Activated T-cell treated with anti-CD3 and anti-CD28 coated beads, Interleukin-2, amount 50 U/mL, for 1 hour (primary cell): Measurements from ENCODE around the gene RPUSD1.
A peak's percentile ranks its signal among the peaks of the same experiment; 100 is the strongest.

Source experiments
- DNase-seq: peaks from one replicate; pipeline ENCODE4 v3.0.0-alpha.2; 2020

The RPUSD1 gene

DNA sequence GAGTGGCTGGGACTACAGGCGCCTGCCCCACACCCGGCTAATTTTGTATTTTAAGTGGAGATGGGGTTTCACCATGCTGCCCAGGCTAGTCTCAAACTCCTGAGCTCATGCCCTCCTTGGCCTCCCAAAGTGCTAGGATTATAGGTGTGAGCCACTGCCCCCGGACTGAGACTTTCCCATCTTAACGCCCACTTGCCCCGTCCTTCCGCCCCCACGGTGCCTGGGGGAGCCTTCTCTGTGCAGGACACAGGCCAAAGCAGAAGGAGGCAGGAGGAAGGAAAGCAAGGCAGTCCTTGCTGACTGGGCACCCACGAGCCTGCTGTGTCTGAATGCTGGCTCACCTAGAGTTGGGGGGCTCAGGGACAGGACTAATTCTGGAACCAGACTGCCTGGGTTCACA is 30.0 kb upstream of the RPUSD1 start:
- no peak for DNase-seq

DNA sequence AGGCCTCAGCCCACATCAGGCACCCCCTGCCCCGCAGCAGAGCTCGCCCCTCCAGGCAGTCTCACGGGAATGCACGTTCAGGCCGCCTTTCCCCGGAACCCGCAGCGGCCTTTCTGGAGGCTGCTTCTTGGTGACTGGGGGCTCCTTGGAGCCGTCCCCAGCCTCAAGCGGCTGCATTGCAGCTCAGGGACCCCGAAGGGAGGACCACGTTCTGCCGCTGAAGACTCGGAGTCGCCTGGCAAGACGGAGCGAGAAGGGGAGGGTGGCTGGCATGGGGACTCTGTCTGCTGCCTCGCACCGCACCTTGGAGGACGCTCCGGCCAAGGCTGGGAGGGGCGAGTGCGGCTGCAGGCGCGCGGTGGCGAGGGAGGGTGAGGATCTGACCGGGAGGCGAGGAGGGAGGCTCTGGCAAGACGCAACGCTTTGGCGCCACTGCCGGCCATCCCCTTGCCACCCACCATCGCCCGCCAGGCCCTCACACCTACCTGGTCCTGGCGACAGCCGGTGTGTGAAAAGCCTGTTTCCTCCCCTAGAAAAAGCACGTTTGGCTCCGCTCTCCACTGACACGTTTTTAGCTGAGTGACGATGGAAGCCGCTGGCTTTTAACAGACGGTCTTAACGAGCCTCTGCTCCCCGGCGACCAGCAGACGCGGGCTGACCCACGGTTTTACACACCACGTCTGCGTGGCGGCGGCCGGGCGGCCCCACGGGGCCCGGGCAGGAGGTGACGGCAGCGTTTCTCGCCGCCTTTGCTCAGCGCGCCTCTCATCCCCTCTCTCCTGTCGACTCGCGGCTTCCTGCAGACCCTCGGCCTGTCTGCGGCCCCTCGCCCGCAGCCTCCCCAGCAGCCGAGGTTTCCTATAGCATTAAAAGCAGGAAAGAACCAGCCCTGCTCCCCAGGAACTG is 29.1 kb upstream of the RPUSD1 start:
- no peak for DNase-seq

DNA sequence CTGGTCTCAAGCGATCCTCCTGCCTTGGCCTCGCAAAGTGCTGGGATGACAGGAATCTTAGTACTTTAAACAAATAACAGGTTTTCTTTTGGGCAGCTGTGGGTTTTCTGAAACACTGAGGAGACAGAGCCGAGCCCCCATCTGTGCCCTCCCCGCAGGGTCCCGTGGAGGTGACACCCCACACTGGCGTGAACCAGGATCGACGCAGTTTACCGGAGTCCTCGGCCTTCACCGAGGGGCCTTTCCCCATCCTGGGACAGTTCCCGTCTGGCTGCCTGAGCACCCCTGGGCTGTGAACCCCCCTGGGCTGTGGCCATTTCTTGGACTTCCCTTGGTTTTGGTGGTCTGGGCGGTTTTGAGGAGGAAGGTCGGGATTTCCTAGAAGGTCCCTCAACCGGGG is 27.7 kb upstream of the RPUSD1 start:
- DNase-seq: no peak

DNA sequence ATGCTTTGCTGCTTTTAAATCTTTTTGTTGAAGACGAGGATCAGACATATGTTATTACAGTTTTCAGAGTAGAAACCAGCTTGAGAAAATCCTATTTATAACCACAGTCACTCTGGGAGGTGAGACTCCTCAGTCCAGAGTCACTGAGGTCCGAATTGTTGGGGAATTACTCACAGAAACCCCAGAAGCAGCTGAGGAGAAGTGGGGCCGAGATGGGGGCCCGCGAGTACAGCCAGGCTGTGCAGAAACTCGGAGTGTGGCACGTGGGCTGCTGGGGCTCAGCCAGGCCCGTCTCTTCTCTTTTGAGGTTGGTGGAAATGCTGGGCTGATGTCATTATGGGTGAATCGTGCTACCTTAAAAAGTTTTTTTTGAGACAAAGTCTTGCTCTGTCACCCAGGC is 26.8 kb upstream of the RPUSD1 start:
- no peak for DNase-seq

DNA sequence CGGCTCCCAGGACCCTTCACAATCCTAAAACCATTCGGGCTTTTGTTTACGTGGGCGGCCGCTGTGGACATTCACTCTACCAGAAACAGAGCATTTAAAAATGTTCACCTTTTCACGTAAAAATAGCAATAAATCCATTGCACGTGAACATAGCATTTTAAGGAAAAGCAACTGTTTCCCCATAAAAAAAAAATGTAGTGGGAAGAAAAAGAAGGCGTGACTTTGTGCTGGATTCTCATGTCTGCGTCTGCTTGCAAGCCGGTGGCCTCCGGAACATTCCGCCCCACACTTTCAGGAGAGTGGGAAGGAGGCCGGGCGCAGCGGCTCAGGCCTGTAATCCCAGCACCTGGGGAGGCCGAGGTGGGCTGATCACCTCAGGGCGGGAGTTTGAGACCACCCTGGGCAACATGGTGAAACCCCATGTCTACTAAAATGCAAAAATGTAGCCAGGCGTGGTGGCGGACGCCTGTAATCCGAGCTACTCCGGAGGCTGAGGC is 25.8 kb upstream of the RPUSD1 start:
- DNase-seq: no peak

DNA sequence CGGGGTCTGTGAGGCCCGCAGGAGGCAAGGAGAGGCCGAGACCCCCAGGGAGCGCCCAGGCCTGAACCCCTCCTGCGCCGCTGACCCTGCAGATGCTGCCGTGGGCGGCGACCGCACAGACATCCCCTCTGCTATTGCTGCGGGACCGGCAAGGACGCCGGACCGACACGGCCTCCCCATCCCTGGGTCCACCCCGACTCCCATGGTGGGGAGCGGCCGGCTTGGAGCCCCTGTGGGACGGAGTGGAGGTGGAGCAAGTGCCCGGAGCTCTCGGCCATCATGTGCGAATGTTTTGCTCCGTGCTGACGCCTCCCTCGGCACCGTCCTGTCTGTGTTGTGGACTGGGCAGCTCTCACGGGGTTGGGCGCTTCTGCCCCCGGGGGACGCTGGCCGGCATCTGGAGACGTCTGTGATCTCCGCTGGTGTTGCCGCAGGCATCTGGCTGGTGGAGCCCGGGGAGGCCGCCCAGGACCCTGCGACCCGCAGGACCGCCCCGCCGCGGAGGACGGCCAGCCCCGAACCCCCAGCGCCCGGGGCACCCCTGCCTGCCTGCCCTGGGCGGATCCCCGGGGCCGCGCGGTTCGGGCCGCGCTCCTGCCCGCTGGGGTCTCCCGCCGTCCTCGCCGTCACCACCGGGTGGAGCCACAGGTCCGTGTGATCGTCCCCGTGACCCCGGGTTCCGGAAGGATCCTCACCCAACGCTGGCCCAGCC is 25.2 kb upstream of the RPUSD1 start:
- DNase-seq: peak; percentile 67

DNA sequence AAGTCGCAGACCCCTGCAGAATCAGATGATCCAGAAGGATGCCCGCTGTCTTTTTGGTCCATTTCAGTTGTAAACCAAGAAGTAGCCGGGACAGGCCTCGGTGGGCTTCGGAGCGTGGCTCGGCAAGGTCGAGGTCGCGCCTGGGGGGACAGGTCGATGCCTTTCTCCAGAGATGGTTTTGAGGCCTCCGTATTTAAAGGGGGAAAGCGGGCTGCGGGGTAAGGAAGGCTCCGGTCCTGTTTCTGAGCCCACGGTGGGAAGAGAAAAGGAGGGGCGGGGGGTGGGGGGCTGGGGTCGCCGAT is 19.9 kb upstream of the RPUSD1 start:
- no peak for DNase-seq

DNA sequence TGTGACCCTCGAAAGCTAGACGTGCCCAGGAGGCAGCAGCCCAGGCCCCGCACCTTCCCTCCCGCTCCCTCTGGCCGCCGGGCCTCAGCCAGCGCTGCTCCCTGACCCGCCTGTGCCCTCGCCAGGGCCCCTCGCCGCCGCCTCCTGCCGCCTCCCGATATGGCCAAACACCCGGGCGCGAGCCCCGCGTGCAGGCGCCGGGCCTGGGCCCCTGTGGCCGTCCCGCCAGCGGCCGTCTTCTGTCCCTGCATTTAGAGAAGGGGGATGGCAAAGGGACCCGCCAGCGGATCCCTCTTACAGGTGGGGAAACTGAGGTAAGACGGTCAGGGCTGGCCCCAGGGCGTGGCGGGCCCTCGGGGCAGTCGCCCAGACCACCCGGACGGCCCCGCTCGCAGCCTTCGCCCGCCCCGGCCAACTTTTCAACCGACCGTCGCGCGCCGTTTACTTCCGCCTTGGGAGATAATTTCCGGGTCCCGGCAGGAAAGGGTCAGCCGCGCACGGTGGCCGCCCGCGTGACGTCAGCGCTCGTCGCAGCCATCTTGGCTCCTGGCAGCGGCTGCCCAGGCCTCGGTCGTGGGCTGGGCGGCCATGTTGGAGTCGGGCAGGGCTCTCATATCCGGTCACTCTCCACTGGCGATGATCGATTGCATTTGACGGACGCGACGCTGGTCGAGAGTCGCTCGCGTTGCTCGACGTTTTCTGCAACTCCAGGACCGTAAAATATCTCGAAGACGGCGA is 19.3 kb upstream of the RPUSD1 start:
- DNase-seq: peak; percentile 82

DNA sequence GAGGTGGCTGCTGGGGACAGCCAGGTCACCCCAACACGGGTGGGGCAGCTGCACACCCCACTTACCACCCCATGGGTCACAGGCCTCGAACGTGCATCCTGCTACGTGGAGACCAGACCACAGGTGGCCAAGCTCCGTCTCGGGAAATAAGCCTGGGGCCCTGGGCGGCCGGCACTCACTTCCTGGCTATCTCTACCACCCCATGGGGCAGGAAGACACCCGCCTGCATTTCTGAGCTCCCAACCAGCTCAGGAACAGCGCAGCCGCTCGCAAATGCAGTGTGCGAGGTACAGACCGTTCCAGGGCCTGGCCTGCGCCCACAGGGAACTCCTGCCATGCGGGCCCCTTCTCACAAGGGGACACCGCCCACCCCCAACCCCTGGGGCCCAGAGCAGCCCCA is 17.3 kb upstream of the RPUSD1 start:
- no peak for DNase-seq

DNA sequence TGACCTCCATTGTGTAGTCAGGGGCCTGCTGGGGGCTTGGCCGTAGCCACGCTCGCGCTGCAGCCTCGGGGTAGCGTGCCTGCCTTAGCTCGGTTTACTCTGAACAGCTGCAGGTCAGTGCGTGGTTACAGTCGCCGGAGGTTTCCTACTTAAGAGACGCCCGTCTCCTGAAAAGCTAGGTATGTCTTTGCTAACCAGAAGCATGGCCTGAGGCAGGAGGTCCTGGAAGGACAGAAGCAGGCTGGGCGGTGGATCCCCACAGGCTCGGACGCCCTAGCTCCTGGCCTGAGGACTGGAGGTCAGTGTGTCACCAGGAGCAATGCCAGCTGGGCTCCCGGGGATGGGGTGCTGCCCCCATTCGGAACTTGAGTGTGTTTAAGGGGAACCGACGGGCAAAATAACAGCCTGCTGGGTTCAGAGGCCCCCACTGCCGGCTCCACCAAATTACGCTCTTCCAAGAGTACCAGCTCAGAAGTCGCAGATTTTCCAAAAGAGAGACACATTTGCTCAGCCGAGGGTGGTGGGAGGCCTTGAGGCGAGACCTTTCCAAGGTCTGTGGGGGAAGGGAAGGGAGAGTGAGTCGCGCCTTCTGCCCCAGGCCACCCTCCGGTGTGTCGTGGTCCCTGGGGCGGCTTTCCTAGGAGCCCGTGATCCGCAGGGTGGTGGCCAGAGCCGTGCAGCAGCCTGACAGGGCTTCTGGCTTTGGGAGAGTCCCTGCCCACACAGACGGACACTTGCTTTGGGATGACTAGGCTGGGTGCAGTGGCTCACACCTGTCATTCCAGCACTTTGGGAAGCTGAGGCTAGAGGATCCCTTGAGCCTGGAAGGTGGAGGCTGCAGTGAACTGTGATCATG is 16.2 kb upstream of the RPUSD1 start:
- DNase-seq: no peak

DNA sequence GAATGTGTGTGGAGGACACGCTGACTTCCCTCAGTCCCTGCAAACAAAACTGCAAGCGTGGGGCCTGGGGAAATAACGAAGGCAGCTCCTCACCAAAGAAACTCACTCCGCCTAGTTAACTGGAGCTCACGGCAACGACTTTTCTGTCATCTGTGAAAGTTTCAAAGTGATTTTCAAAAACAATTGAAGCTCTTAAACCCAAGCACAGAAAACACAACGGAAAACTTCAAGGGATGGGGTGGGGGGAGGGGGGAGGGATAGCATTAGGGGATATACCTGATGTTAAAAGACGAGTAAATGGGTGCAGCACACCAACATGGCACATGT is 15.5 kb upstream of the RPUSD1 start:
- DNase-seq: no peak

DNA sequence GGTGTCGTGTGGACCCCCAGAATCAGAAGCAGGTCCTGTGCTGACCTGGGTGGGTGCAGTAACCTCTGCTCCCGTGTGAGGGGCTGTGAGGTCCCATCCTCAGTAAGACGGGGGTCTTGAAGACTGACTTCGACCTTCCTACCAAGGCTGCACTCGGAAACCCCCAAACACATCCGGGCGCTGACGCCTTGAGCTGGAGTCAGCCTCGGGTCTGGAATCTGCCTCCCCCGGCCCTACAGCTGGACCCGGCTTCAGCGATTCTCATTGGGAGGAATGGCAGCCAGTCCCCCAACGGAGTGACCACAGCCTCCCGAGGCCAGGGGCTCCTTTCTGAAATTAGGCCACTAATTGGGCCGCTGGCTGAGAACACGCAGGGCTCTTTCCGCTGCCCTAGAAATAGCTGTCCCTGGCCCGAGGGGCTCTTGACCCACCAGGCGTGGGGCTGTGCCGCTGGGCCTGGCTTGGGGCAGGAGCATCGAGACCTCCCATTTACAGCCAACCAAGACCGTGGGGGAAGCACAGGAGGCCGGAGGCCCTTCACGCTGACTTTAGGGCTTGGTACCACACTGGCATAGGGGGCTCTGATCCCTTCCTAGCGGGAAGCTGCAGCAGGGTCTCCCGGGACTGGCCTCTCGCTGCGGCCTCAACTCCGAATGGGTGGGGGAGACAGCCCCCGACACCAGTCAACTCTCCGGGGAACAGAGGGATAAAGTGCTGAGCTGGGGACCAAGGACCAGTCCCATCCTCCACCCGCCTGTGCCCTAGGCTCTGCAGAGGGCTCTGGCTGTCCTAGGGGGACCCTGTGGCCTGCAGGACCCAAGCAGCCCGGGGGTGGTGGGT is 15.0 kb upstream of the RPUSD1 start:
- no peak for DNase-seq

DNA sequence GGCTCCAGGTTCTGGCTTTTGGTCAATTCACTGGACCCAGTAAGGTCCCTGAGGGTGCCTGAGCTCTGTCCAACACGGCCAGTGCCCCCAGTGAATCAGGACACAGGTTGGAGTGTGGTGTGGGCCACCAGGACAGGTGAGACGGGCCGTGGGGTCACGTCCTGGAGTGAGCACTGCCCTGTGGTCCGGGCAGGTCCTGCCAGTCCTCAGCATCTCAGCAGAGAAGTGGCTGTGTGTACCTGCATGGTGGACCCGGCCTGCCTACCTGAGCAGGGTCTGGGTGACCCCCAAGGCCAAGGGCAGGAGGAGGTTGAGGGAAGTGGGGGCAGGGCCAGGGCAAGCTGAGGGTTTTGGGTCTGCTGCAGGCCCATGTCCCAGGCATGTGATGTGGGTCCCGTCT is 14.3 kb upstream of the RPUSD1 start:
- DNase-seq: no peak

DNA sequence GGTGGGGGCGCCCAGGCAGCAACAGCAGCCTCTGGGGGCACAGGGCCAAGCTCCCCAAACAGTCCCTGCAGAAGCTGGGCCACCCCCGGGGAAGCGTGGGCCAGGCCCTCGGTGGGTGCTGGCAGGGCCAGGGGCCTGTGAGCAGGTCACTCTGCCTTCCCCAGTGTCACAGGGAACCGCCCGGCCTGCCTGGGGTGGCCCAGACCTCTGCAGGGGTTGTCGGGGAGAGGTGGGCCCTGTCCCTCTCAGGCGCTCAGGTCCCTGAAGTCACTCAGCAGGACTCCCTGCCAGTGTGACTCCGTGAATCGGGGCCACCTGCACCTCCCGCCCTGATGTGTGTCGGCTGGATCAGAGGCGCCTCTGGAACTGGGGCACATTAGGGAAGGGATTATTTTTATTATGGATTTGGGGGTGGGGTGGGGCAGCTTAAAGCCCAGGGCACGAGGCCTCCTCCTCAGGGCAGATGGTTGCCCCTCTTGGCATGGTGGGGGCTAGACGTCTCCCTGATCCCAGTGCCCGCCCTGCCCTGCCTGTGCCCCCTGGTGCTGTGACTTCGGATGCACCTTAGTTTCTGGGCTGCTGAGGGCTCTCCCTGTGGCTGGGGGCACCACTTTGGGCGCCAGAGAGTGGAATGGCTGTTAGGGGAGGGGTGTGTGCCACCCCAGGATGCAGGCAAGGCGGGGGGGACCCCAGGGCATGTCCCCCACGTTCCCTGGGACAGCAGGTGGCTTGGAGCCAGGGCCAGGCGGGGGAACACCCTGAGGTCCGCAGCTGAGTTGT is 13.6 kb upstream of the RPUSD1 start:
- no peak for DNase-seq

DNA sequence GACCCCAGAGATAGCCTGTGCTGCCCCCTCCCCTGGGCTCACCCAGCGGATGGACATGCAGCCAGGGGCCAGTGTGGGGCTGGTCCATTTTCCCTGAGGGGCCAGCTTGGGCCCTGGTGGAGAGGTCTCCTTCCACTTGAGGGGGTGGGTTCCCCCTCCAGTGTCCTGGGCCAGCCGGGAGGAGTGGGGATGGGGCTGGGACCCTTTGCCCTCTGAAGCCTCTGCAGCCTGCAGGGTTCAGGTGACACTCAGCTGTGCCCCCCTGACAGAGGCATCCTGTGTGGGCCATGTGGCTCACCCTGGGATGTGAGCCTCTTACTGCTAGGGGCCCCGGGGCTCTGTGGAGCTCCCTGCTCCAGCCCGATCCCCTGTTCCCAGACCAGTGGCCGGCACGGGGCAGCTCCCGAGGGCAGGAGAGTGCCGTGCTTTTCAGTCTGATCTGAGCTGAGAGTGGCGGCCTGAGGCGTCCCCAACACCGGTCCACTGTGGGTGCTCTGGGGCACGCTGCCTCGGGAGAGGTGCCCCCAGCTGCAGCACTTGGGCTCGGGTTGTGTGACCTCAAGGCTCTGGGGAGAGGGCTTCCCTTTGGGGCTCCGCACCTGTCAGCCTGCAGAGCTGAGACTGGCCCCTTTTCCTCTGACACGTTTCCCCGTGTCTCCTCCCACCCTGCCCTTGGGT is 12.8 kb upstream of the RPUSD1 start:
- DNase-seq: no peak

DNA sequence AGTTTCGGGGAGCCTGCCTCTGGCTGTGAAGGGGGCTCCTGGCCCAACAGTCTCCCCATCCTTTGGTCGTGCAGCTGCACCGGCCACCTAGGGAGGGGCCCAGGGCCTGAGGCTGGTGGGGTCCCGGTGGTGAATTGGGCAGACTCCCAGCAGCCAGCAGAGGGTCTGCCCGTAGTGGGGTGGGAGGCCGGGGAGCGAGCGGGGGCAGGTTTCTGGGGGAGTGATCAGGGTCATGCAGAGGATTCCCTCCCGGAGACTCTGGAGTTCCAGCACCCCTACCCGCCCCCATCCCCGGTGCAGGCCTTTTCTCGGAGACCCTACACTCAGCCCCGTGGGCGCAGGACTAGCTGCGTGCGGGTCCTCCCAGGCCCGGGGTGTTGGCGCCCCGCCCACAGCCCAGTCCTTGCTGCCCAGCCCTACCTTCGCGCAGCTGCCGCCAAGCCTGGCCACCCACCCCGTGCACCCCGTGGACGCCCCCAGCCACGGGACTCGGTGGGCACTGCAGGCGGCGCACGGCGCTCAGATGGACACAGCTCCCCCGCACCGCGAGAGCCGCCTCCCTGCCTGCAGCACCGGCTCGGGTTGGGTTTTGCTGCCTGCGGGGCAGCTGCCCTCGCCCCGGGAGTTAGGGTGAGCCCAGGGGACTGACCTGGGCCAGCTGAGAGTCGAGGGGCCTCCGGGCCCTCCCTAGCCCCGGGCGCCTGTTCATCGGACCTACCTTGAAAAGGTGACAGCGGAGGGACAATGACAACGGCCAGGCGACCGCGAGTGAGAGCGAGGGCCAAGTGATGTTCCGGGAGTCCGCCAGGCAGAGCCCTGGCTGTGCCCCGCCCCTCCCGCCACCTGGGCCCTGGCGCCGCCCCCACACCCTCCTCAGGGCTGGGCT is 12.0 kb upstream of the RPUSD1 start, which contains the start of gene GNG13:
Gene GNG13, minus strand, starts transcription at position 787 of the 886 bp plus-strand sequence. CDS start 1,657 bp downstream, outside the sequence.
- no peak for DNase-seq

DNA sequence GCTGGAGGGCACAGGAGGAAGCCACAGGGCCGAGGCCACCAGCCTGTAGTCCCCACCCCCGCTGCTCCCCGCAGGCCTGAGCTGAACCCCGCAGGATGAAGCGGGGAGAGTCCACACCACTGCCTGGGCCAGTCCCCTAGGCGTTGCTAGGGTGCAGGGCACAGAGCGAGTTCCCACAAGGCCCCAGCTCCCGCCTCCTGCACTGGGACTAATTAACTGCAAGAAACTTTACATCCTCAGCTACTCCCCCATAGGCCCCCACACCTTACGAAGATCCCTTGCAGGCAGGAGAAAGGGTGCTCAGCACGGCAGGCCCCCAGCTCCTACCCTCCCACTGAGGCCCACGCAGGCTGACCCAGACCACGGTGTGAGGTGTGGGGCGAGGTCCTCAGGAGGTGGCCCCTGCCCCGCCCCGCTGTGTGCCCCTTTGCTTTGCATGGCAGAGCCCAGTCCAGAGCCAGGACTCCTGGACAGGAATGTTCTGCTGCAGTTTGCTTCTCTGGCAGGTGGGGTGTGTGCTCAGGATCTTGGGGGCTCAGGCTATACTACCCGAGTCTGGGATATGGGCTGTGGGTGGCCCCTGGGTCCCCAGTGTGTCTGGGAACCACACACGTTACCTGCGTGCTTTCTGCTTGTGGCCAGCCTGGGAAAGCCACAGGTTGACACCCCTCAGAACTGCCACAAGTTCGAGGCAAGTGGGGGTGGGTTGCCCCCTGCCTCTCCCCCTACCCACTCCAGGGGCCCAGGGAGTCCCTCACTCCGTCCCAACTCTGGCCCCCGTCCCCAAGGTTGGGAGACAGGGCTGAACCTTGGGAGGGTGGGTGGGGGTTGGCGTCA is 11.1 kb upstream of the RPUSD1 start:
- no peak for DNase-seq

DNA sequence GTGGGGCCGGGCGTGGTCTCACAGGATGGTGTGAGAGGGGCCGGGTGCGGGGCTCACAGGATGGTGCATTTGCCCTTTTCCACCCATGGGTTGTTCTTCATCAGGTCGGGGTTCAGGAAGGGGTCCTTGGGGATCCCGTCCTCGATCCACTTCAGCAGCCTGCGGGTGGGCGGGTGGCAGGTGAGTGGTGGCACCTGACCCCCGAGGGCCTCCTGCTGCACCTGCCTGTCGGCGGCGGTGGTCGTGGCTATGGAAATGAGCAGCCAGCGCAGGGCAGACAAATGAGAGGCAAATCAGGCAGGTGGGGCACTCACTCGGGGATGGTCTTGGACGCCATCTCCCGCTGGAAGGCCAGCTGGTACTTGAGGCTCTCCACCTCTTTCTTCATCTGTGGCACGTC is 10.5 kb upstream of the RPUSD1 start:
- no peak for DNase-seq
